Ishikawa (cell line): ENCODE data around the gene TXNDC5.

Experiments
- CEBPB ChIP-seq: IDR thresholded peaks from 2 replicates; pipeline ENCODE4 v1.6.1; 2012
- CREB1 ChIP-seq: IDR thresholded peaks from 2 replicates; pipeline ENCODE4 v1.6.1; 2012; ENCODE audit warnings: low read depth
- EGR1 ChIP-seq: IDR thresholded peaks from 2 replicates; pipeline ENCODE4 v1.6.1; 2012
- EP300 ChIP-seq: IDR thresholded peaks from 2 replicates; pipeline ENCODE4 v1.6.1; 2012; ENCODE audit warnings: borderline replicate concordance
- FOXM1 ChIP-seq: IDR thresholded peaks from 2 replicates; pipeline ENCODE4 v1.6.1; 2012; ENCODE audit warnings: low read depth, borderline replicate concordance
- MAX ChIP-seq: IDR thresholded peaks from 2 replicates; pipeline ENCODE4 v1.6.1; 2012
- NFIC ChIP-seq: IDR thresholded peaks from 2 replicates; pipeline ENCODE4 v1.6.1; 2012
- RAD21 ChIP-seq: IDR thresholded peaks from 2 replicates; pipeline ENCODE4 v1.6.1; 2012; ENCODE audit warnings: low read depth
- REST ChIP-seq: IDR thresholded peaks from 2 replicates; pipeline ENCODE4 v1.6.1; 2012; ENCODE audit warnings: low read depth, mild to moderate bottlenecking
- TAF1 ChIP-seq: IDR thresholded peaks from 2 replicates; pipeline ENCODE4 v1.6.1; 2012; ENCODE audit warnings: low read depth, mild to moderate bottlenecking
- TCF12 ChIP-seq: IDR thresholded peaks from 2 replicates; pipeline ENCODE4 v1.6.1; 2012; ENCODE audit warnings: low read depth
- YY1 ChIP-seq: IDR thresholded peaks from 2 replicates; pipeline ENCODE4 v1.6.1; 2012; ENCODE audit warnings: low read depth
- ZBTB7A ChIP-seq: IDR thresholded peaks from 2 replicates; pipeline ENCODE4 v1.6.1; 2012; ENCODE audit warnings: low read depth

- TF ChIP-seq MAX, result no peak
- no peak for TF ChIP-seq CEBPB
- TF ChIP-seq CREB1, result no peak
- TF ChIP-seq FOXM1, result no peak
- TF ChIP-seq ZBTB7A, result no peak
- TF ChIP-seq TCF12, result no peak
- TF ChIP-seq TAF1, result no peak
- TF ChIP-seq YY1, result no peak
- no peak for TF ChIP-seq EGR1
- no peak for TF ChIP-seq REST
- no peak for TF ChIP-seq RAD21
- no peak for TF ChIP-seq NFIC
- TF ChIP-seq EP300, result no peak
Measured at GRCh38 chr6:7841781-7842468, 68.7 kb downstream of the TXNDC5 start.
